Esophagus squamous epithelium (tissue), 5 donors: ENCODE data around the gene ETV6. TPM values are rescaled to one million over a fixed set of nuclear protein-coding genes. Genes with fewer than 3 reads are reported as not detected.
A peak's percentile ranks its signal among the peaks of the same experiment; 100 is the strongest.

Source experiments
- DNase-seq: peaks from one replicate; lab custom pipeline; 2025; lab: John Stamatoyannopoulos, UW
- H3K27ac ChIP-seq, 4 donors: fragments of 200-600 bp; sonication (generic); one replicate each; pipeline ENCODE4 v1.5.1; 2016 to 2019; ENCODE audit warnings: mild to moderate bottlenecking in 1 of 4
- H3K27me3 ChIP-seq, 4 donors: fragments of 200-600 bp; sonication (generic); 1 replicate in 3 of 4; 2 replicates in 1 of 4; pipeline versions ENCODE4 v1.5.1 to v1.6.0; 2017 to 2021; ENCODE audit warnings: antibody characterized with exemption in 1 of 4
- H3K36me3 ChIP-seq, 3 donors: fragments of 200-600 bp; sonication (generic); one replicate each; pipeline ENCODE4 v1.5.1; 2016 to 2019
- H3K4me1 ChIP-seq, 3 donors: fragments of 200-600 bp; sonication (generic); one replicate each; pipeline ENCODE4 v1.5.1; 2017 to 2019
- H3K4me3 ChIP-seq, 4 donors: fragments of 200-600 bp; sonication (generic); 1 replicate in 3 of 4; 2 replicates in 1 of 4; pipeline ENCODE4 v1.5.1; 2016 to 2019; ENCODE audit warnings: mild to moderate bottlenecking in 2 of 4, moderate library complexity in 1 of 4
- H3K9me3 ChIP-seq, 3 donors: fragments of 200-600 bp; sonication (generic); one replicate each; pipeline ENCODE4 v1.5.1; 2016 to 2019
- CTCF ChIP-seq, 6 experiments: fragments of 450-650 bp in 4 of 6; fragments of 200-600 bp in 2 of 6; sonication (generic) in 2 of 6; IDR thresholded peaks; one replicate each; pipeline ENCODE4 v1.5.1; 2016 to 2019; ENCODE audit warnings: antibody characterized with exemption in 6 of 6, mild to moderate bottlenecking in 4 of 6, moderate library complexity in 4 of 6
- POLR2A ChIP-seq, 4 donors: fragments of 450-650 bp; IDR thresholded peaks; one replicate each; pipeline ENCODE4 v1.6.1; 2017; ENCODE audit warnings: antibody characterized with exemption in 4 of 4, mild to moderate bottlenecking in 4 of 4, moderate library complexity in 3 of 4
- WGBS, 2 donors: methylation state at CpG; one replicate each; pipeline ENCODE4 v1.1.5; 2018; 5-methylcytosine and 5-hydroxymethylcytosine counted together
- intact Hi-C: fragments of 100-400 bp; cut with DNase I; formaldehyde crosslinking; loops from one replicate; pipeline ENCODE4 v1.15.0; 2022
- total RNA-seq, 4 donors: library from RNA; depleted of rRNA; stranded (reverse); fragments of >200 nt; gene quantifications; one replicate each; pipeline ENCODE4 v1.1.0, GENCODE V29; 2016
- donor health status: DM: yes; HTN: yes; CAD: no.

ETV6 gene
- total RNA-seq, 4 donors from 2014 or later, result 11.3 to 17.3 (median 13.8) TPM

DNA sequence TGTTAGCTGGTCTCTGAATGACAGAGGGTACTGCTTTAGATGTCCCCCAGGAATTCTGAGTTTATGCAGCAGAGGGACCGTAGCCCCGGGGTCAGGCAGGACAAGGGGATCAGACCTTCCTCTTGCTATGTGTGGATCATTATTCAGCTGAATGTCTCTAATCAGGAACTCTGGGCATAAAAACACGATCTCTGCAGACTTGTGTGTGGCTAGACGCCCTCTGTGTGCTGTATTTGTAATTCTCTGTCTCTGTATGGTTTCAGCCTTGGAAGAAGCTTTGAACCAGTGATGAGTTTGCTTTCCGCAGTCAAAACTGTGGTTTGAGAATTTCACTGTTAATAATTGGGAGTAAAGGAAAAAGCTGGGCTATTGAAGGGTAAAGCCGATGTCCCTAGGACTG is 125.3 kb downstream of the ETV6 start:
- TF ChIP-seq POLR2A (IDR thresholded peaks at IDR 0.05) (no peak), CTCF (IDR thresholded peaks at IDR 0.05) (no peak)
- intact Hi-C loops, result no loop called here
- 71 to 76% methylated on average over 4 to 6 of the region's 6 CpGs for WGBS, 2 donors
- Histone ChIP-seq H3K9me3 (no peaks in the 10 kb centered on the region), H3K27me3 (no peaks in the 10 kb centered on the region), H3K27ac (peak overlapping the region in 3 of 4 donors; percentile 40 to 55 (median 42)), H3K4me3 (no peak overlapping the region), H3K4me1 (peaks cover 7 to 53% (median 14%) of the 10 kb centered on the region in 3 donors), H3K36me3 (peaks cover 0 to 8% (median 0%) of the 10 kb centered on the region in 3 donors)
- no peak for DNase-seq

- DNase-seq, result no peak
- Histone ChIP-seq H3K4me3 (no peak overlapping the region), H3K4me1 (peaks cover 3 to 60% (median 14%) of the 10 kb centered on the region in 3 donors), H3K27ac (no peak overlapping the region), H3K27me3 (no peaks in the 10 kb centered on the region), H3K9me3 (no peaks in the 10 kb centered on the region), H3K36me3 (no peaks in the 10 kb centered on the region)
- 67 to 75% methylated on average over 3 of the region's 3 CpGs for WGBS, 2 donors
- TF ChIP-seq POLR2A (IDR thresholded peaks at IDR 0.05) (no peak), CTCF (IDR thresholded peaks at IDR 0.05) (no peak)
- intact Hi-C loops, result no loop called here
These were observed 126.8 kb downstream of the ETV6 start for GRCh38 chr12:11776316-11776715.

- 94% methylated on average over 4 of the region's 4 CpGs for WGBS, 2 donors
- Histone ChIP-seq H3K27ac (peak overlapping the region in 3 of 4 donors; percentile 30 to 56 (median 41)), H3K4me1 (peaks cover 3 to 60% (median 11%) of the 10 kb centered on the region in 3 donors)
These were observed 128.0 kb downstream of the ETV6 start for GRCh38 chr12:11777451-11777850.

GRCh38 chr12:11777962-11778361 is 128.5 kb downstream of the ETV6 start:
- H3K4me3 ChIP-seq, result no peak overlapping the region
- no peaks in the 10 kb centered on the region for H3K9me3 ChIP-seq
- no peaks in the 10 kb centered on the region for H3K27me3 ChIP-seq
- TF ChIP-seq POLR2A (IDR thresholded peaks at IDR 0.05) (no peak), CTCF (IDR thresholded peaks at IDR 0.05) (no peak)
- intact Hi-C loops, result no loop called here
- peaks cover 3 to 60% (median 11%) of the 10 kb centered on the region in 3 donors for H3K4me1 ChIP-seq
- DNase-seq, result no peak
- H3K27ac ChIP-seq, result peak overlapping the region in 3 of 4 donors; percentile 30 to 56 (median 41)
- H3K36me3 ChIP-seq, result no peaks in the 10 kb centered on the region
- 70 to 88% methylated on average over 9 to 12 of the region's 12 CpGs for WGBS, 2 donors

More at GRCh38 chr12:11777451-11777850, 128.0 kb downstream of the ETV6 start:
- TF ChIP-seq CTCF (IDR thresholded peaks at IDR 0.05), result no peak
- Histone ChIP-seq H3K9me3 (no peaks in the 10 kb centered on the region), H3K4me3 (no peak overlapping the region), H3K36me3 (no peaks in the 10 kb centered on the region), H3K27me3 (no peaks in the 10 kb centered on the region)
- intact Hi-C loops, result no loop called here
- DNase-seq, result no peak

- no peaks in the 10 kb centered on the region for H3K9me3 ChIP-seq
- peaks cover 3 to 54% (median 11%) of the 10 kb centered on the region in 3 donors for H3K4me1 ChIP-seq
- no peak for DNase-seq
- WGBS, 2 donors, result 53 to 66% methylated on average over 12 of the region's 12 CpGs
- intact Hi-C loops, result no loop called here
- H3K27me3 ChIP-seq, result no peaks in the 10 kb centered on the region
- no peak overlapping the region for H3K4me3 ChIP-seq
- H3K36me3 ChIP-seq, result no peaks in the 10 kb centered on the region
- H3K27ac ChIP-seq, result peak overlapping the region in 3 of 4 donors; percentile 30 to 64 (median 56)
- TF ChIP-seq CTCF (IDR thresholded peaks at IDR 0.05), result no peak
- TF ChIP-seq POLR2A (IDR thresholded peaks at IDR 0.05), result no peak
These were observed 129.5 kb downstream of the ETV6 start for GRCh38 chr12:11778713-11779685.
